ENCODE data around the gene KATNB1. TPM values are rescaled to one million over a fixed set of nuclear protein-coding genes. Genes with fewer than 3 reads are reported as not detected.

The KATNB1 gene
- polyA plus RNA-seq, 1 of the 3 experiments (the other 2 are of a cell fraction) = 43.7 TPM

DNA sequence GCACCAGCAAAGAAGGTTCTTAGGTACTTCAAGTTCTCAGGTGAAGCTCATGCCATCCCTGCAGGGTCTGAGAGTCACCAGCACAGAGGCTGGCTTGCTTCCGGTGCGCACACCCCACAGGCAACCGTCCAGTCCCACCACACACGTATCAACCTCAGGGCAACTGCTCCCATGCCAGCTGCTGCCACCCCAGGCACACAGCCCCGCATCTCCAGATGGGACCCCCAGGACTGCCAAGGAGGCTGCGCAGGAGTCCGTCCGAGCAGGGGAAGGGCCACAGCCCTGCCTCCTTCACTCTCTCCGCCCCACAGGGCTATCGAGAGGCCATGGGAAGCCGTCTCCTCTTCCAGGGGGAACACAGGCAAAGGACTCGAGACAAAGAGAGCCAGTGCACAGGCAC lies 53.4 kb downstream of the KATNB1 start (continued):
- TF ChIP-seq SIN3A (IDR thresholded peaks at IDR 0.05; ENCODE audit: borderline replicate concordance, low read depth, low read length) (no peak), YY1 (IDR thresholded peaks at IDR 0.05; ENCODE audit: low read depth) (no peak), TCF12 (IDR thresholded peaks at IDR 0.05) (no peak), RAD21 (IDR thresholded peaks at IDR 0.05; ENCODE audit: low read length) (no peak), SMC3 (IDR thresholded peaks at IDR 0.05; ENCODE audit: low read depth, low read length) (no peak)
- TF ChIP-seq, protein P1, sequence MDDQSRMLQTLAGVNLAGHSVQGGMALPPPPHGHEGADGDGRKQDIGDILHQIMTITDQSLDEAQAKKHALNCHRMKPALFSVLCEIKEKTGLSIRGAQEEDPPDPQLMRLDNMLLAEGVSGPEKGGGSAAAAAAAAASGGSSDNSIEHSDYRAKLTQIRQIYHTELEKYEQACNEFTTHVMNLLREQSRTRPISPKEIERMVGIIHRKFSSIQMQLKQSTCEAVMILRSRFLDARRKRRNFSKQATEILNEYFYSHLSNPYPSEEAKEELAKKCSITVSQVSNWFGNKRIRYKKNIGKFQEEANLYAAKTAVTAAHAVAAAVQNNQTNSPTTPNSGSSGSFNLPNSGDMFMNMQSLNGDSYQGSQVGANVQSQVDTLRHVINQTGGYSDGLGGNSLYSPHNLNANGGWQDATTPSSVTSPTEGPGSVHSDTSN (IDR thresholded peaks at IDR 0.05) = no peak

- Histone ChIP-seq H3K4me1 (ENCODE audit: control insufficient read depth in 1 of 2, insufficient read depth in 2 of 2, low read depth in 1 of 2, low read length in 1 of 2) (peaks cover 0 to 3% of the 10 kb centered on the region in 2 experiments; a peak in 1 of 4 replicates), H3K9me3 (no peaks in the 10 kb centered on the region), H3K27me3 (ENCODE audit: insufficient read depth) (no peaks in the 10 kb centered on the region), H3K27ac (ENCODE audit: low read depth in 2 of 2, low read length in 1 of 2) (no peak overlapping the region), H3K4me3 (ENCODE audit: low read depth in 2 of 2, low read length in 1 of 2) (no peak overlapping the region), H3F3A (replicated peaks; ENCODE audit: insufficient read depth) (peaks cover 3% of the 10 kb centered on the region), H3K36me3 (replicated peaks in 1 of 2; ENCODE audit: control insufficient read depth in 1 of 2, insufficient read depth in 2 of 2, low read length in 1 of 2) (peaks cover 30 to 37% of the 10 kb centered on the region in 2 experiments), H2AFZ (ENCODE audit: low read depth) (no peak overlapping the region), H3K9me2 (no peaks in the 10 kb centered on the region), H3K79me2 (ENCODE audit: insufficient read depth) (peaks cover 49% of the 10 kb centered on the region), H3K9ac (no peak overlapping the region), H4K20me1 (ENCODE audit: insufficient read depth) (peaks cover 18% of the 10 kb centered on the region), H3K4me2 (no peak overlapping the region)
- TF ChIP-seq ELF1 (IDR thresholded peaks at IDR 0.05) (no peak), SMC3 (IDR thresholded peaks at IDR 0.05; ENCODE audit: low read depth, low read length) (no peak), RCOR1 (IDR thresholded peaks at IDR 0.05; ENCODE audit: low read length) (no peak), FOXM1 (IDR thresholded peaks at IDR 0.05; ENCODE audit: low read depth) (no peak)
- TF ChIP-seq, protein P1 (IDR thresholded peaks at IDR 0.05) = no peak
- DNase-seq = no peak
- POLR2A ChIA-PET = no interaction called here
- CTCF ChIA-PET = interaction anchor here (1.2 to 1.8 kb wide), 3 partner anchors 9 to 200 kb away, joined by 3 to 4 read pairs (median 4); no protein-coding TSS in a partner anchor
- WGBS (ENCODE audit: low lambda C conversion rate) = 93% methylated on average over 6 of the region's 13 CpGs
Measured at GRCh38 chr16:57791195-57791892, 55.8 kb downstream of the KATNB1 start.

DNA sequence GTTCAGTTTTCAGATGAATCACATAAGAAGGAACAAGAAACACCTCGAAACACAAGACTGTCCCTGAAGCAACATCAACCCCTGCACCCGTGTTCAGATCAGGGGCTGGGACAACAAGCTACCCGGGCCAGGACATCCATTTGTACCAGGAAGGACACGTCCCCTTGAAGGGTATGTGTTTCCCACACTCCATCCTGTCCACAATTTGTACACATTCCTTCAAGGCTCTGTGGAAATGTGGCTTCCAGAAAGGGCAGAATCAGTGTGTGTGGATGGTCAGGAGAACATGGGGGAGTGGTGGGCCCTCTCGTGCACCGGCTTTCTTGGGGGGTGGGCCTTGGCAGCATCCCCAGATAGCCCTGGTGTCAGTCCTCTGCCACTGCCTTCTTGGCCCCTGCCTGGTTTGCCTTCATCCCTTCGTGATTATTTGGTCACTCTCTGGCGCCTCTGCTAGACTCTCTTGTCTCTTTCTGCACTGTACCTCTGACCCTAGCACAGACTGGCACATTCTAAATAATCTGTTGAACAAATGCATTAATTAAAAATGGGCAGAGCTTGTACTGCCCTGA lies 56.4 kb downstream of the KATNB1 start:
- 83% methylated on average over 6 of the region's 8 CpGs for WGBS (ENCODE audit: low lambda C conversion rate)
- no peaks in the 10 kb centered on the region for H3K9me2 ChIP-seq
- no peak overlapping the region for H3K4me2 ChIP-seq
- H2AFZ ChIP-seq (ENCODE audit: low read depth) = no peak overlapping the region
- H3K4me3 ChIP-seq (ENCODE audit: low read depth in 2 of 2, low read length in 1 of 2) = no peak overlapping the region
- CTCF ChIA-PET = interaction anchor here (1.0 to 1.8 kb wide), 4 partner anchors 10 to 91 kb away, joined by 3 to 4 read pairs (median 4); no protein-coding TSS in a partner anchor
- DNase-seq = no peak
- H3K36me3 ChIP-seq (replicated peaks in 1 of 2; ENCODE audit: control insufficient read depth in 1 of 2, insufficient read depth in 2 of 2, low read length in 1 of 2) = peaks cover 33 to 44% of the 10 kb centered on the region in 2 experiments
- peaks cover 0 to 3% of the 10 kb centered on the region in 2 experiments; a peak in 1 of 4 replicates for H3K4me1 ChIP-seq (ENCODE audit: control insufficient read depth in 1 of 2, insufficient read depth in 2 of 2, low read depth in 1 of 2, low read length in 1 of 2)
- no peaks in the 10 kb centered on the region for H3K27me3 ChIP-seq (ENCODE audit: insufficient read depth)
- H3K27ac ChIP-seq (ENCODE audit: low read depth in 2 of 2, low read length in 1 of 2) = no peak overlapping the region
- peaks cover 3% of the 10 kb centered on the region for H3F3A ChIP-seq (replicated peaks; ENCODE audit: insufficient read depth)
- peaks cover 25% of the 10 kb centered on the region for H4K20me1 ChIP-seq (ENCODE audit: insufficient read depth)
- POLR2A ChIA-PET = no interaction called here
- no peak for TF ChIP-seq MXI1 (IDR thresholded peaks at IDR 0.05; ENCODE audit: low read depth, low read length)
- TF ChIP-seq CHD2 (IDR thresholded peaks at IDR 0.05; ENCODE audit: low read length, partially characterized antibody) = no peak
- no peak for TF ChIP-seq FOXM1 (IDR thresholded peaks at IDR 0.05; ENCODE audit: low read depth)
- no peak for TF ChIP-seq FOXJ3 (CRISPR knock-in tag; IDR thresholded peaks at IDR 0.05)
- no peaks in the 10 kb centered on the region for H3K9me3 ChIP-seq
- H3K9ac ChIP-seq = no peak overlapping the region
- H3K79me2 ChIP-seq (ENCODE audit: insufficient read depth) = peaks cover 56% of the 10 kb centered on the region
